ENCODE data around the gene MOB3B. TPM values are rescaled to one million over a fixed set of nuclear protein-coding genes. Genes with fewer than 3 reads are reported as not detected.

Gene MOB3B
- total RNA-seq, 6 experiments from 2014 or later, result not detected

GRCh38 chr9:27395484-27395921 is 134.1 kb downstream of the MOB3B start:
- no peaks in the 10 kb centered on the region for H3K36me3 Mint-ChIP-seq (ENCODE audit: low read depth)
- no peak overlapping the region for H3K27ac Mint-ChIP-seq
- no peaks in the 10 kb centered on the region for H3K9me3 Mint-ChIP-seq
- TF ChIP-seq, protein P1, sequence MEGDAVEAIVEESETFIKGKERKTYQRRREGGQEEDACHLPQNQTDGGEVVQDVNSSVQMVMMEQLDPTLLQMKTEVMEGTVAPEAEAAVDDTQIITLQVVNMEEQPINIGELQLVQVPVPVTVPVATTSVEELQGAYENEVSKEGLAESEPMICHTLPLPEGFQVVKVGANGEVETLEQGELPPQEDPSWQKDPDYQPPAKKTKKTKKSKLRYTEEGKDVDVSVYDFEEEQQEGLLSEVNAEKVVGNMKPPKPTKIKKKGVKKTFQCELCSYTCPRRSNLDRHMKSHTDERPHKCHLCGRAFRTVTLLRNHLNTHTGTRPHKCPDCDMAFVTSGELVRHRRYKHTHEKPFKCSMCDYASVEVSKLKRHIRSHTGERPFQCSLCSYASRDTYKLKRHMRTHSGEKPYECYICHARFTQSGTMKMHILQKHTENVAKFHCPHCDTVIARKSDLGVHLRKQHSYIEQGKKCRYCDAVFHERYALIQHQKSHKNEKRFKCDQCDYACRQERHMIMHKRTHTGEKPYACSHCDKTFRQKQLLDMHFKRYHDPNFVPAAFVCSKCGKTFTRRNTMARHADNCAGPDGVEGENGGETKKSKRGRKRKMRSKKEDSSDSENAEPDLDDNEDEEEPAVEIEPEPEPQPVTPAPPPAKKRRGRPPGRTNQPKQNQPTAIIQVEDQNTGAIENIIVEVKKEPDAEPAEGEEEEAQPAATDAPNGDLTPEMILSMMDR (IDR thresholded peaks at IDR 0.05), result no peak
- DNase-seq, result no peak
- no peak overlapping the region for H3K4me3 Mint-ChIP-seq
- H3K27me3 Mint-ChIP-seq (ENCODE audit: insufficient read depth), result peaks cover 2% of the 10 kb centered on the region
- H3K4me1 Mint-ChIP-seq (ENCODE audit: low read depth), result no peaks in the 10 kb centered on the region

- Mint-ChIP-seq H3K9me3 (no peaks in the 10 kb centered on the region), H3K4me1 (ENCODE audit: low read depth) (no peaks in the 10 kb centered on the region), H3K27ac (no peak overlapping the region), H3K36me3 (ENCODE audit: low read depth) (no peaks in the 10 kb centered on the region), H3K27me3 (ENCODE audit: insufficient read depth) (peaks cover 2% of the 10 kb centered on the region), H3K4me3 (no peak overlapping the region)
- no peak for DNase-seq
- TF ChIP-seq, protein P1 (IDR thresholded peaks at IDR 0.05), result no peak
These were observed 134.8 kb downstream of the MOB3B start for GRCh38 chr9:27394826-27395201.

GRCh38 chr9:27394154-27394825 is 135.3 kb downstream of the MOB3B start:
- H3K27me3 Mint-ChIP-seq (ENCODE audit: insufficient read depth), result peaks cover 2% of the 10 kb centered on the region
- DNase-seq, result no peak
- no peaks in the 10 kb centered on the region for H3K4me1 Mint-ChIP-seq (ENCODE audit: low read depth)
- TF ChIP-seq, protein P1 (IDR thresholded peaks at IDR 0.05), result no peak
- no peaks in the 10 kb centered on the region for H3K9me3 Mint-ChIP-seq
- no peak overlapping the region for H3K4me3 Mint-ChIP-seq
- no peak overlapping the region for H3K27ac Mint-ChIP-seq
- H3K36me3 Mint-ChIP-seq (ENCODE audit: low read depth), result no peaks in the 10 kb centered on the region

GRCh38 chr9:27393054-27393846 is 136.4 kb downstream of the MOB3B start:
- DNase-seq, result no peak
- H3K9me3 Mint-ChIP-seq, result no peaks in the 10 kb centered on the region
- H3K4me3 Mint-ChIP-seq, result no peak overlapping the region
- peaks cover 2% of the 10 kb centered on the region for H3K27me3 Mint-ChIP-seq (ENCODE audit: insufficient read depth)
- H3K36me3 Mint-ChIP-seq (ENCODE audit: low read depth), result no peaks in the 10 kb centered on the region
- no peaks in the 10 kb centered on the region for H3K4me1 Mint-ChIP-seq (ENCODE audit: low read depth)
- no peak overlapping the region for H3K27ac Mint-ChIP-seq
- TF ChIP-seq, protein P1 (IDR thresholded peaks at IDR 0.05), result no peak

- TF ChIP-seq, protein P1 (IDR thresholded peaks at IDR 0.05), result no peak
- no peak for DNase-seq
- Mint-ChIP-seq H3K36me3 (ENCODE audit: low read depth) (no peaks in the 10 kb centered on the region), H3K27me3 (ENCODE audit: insufficient read depth) (peaks cover 5% of the 10 kb centered on the region), H3K4me3 (no peak overlapping the region), H3K27ac (no peak overlapping the region), H3K9me3 (no peaks in the 10 kb centered on the region), H3K4me1 (ENCODE audit: low read depth) (no peaks in the 10 kb centered on the region)
These were observed 137.2 kb downstream of the MOB3B start for GRCh38 chr9:27392451-27392850.

Data from HFFc6 (cell line).